Mesendoderm (in vitro differentiated cells): ENCODE results near the gene RASSF3. TPM values are rescaled to one million over a fixed set of nuclear protein-coding genes. Genes with fewer than 3 reads are reported as not detected.

Experiments used
- DNase-seq: peaks from one replicate; pipeline ENCODE4 v3.0.0; 2013
- H2AK5ac ChIP-seq: 2 replicates; pipeline ENCODE4 v1.6.1; 2013; ENCODE audit warnings: low read length, inconsistent platforms
- H2BK120ac ChIP-seq: 2 replicates; pipeline ENCODE4 v1.6.1; 2013; ENCODE audit warnings: low read depth, mild to moderate bottlenecking, low read length, moderate library complexity, mixed read lengths
- H2BK15ac ChIP-seq: replicated peaks from 2 replicates; pipeline ENCODE4 v1.6.1; 2013; ENCODE audit warnings: low read depth, mild to moderate bottlenecking, moderate library complexity
- H2BK5ac ChIP-seq: 2 replicates; pipeline ENCODE4 v1.6.1; 2013; ENCODE audit warnings: low read length, inconsistent platforms
- H3K18ac ChIP-seq: 2 replicates; pipeline ENCODE4 v1.6.1; 2013; ENCODE audit warnings: mild to moderate bottlenecking, low read length, mixed read lengths
- H3K23ac ChIP-seq: one replicate; pipeline ENCODE4 v1.6.1; 2013; ENCODE audit warnings: low read length
- H3K27ac ChIP-seq: 2 replicates; pipeline ENCODE4 v1.5.1; 2013; ENCODE audit warnings: low read depth, mild to moderate bottlenecking, inconsistent platforms, low read length, moderate library complexity
- H3K27me3 ChIP-seq: 2 replicates; pipeline ENCODE4 v1.6.1; 2013; ENCODE audit warnings: low read length, control low read depth, mild to moderate bottlenecking, inconsistent platforms; ENCODE audit not compliant: insufficient read depth, poor library complexity
- H3K36me3 ChIP-seq: 2 replicates; pipeline ENCODE4 v1.6.1; 2013; ENCODE audit warnings: low read length, inconsistent platforms; ENCODE audit not compliant: control insufficient read depth, insufficient read depth
- H3K4ac ChIP-seq: one replicate; pipeline ENCODE4 v1.6.1; 2013; ENCODE audit warnings: low read depth, mild to moderate bottlenecking, low read length, moderate library complexity
- H3K4me1 ChIP-seq: 2 replicates; pipeline ENCODE4 v1.6.1; 2013; ENCODE audit warnings: low read depth, low read length, inconsistent platforms; ENCODE audit not compliant: control insufficient read depth
- H3K4me2 ChIP-seq: 2 replicates; pipeline ENCODE4 v1.6.1; 2013; ENCODE audit warnings: low read length
- H3K4me3 ChIP-seq: 2 replicates; pipeline ENCODE4 v1.5.1; 2013; ENCODE audit warnings: mild to moderate bottlenecking, low read length
- H3K56ac ChIP-seq: one replicate; pipeline ENCODE4 v1.6.1; 2013; ENCODE audit warnings: low read length
- H3K79me1 ChIP-seq: 2 replicates; pipeline ENCODE4 v1.6.1; 2013; ENCODE audit warnings: low read length, inconsistent platforms
- H3K79me2 ChIP-seq: 2 replicates; pipeline ENCODE4 v1.6.1; 2013; ENCODE audit warnings: mild to moderate bottlenecking, low read length; ENCODE audit not compliant: control insufficient read depth, insufficient read depth
- H3K9ac ChIP-seq: 2 replicates; pipeline ENCODE4 v1.6.1; 2013; ENCODE audit warnings: low read length, inconsistent platforms
- H4K5ac ChIP-seq: one replicate; pipeline ENCODE4 v1.6.1; 2013; ENCODE audit warnings: low read length
- H4K8ac ChIP-seq: one replicate; pipeline ENCODE4 v1.6.1; 2013; ENCODE audit warnings: low read depth, mild to moderate bottlenecking, control low read depth, low read length, moderate library complexity
- WGBS: extraction: QIAGEN DNeasy Blood & Tissue Kit; methylation state at CpG from one replicate; pipeline ENCODE4 v1.1.7; 2013; ENCODE audit warnings: low lambda C conversion rate, missing lambda C conversion rate; ENCODE audit not compliant: insufficient coverage; ENCODE audit errors: extremely low coverage; 5-methylcytosine and 5-hydroxymethylcytosine counted together
- polyA plus RNA-seq, 2 experiments: library from polyadenylated mRNA; stranded (reverse); fragments of 200-250 nt; gene quantifications; one replicate each; pipeline ENCODE4 v1.2.3, GENCODE V29; 2013

Gene RASSF3, protein sequence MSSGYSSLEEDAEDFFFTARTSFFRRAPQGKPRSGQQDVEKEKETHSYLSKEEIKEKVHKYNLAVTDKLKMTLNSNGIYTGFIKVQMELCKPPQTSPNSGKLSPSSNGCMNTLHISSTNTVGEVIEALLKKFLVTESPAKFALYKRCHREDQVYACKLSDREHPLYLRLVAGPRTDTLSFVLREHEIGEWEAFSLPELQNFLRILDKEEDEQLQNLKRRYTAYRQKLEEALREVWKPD
- 25.6 TPM for polyA plus RNA-seq (2013, experiment 1 of 2)
- 25.2 TPM for polyA plus RNA-seq (2013, experiment 2 of 2)

DNA sequence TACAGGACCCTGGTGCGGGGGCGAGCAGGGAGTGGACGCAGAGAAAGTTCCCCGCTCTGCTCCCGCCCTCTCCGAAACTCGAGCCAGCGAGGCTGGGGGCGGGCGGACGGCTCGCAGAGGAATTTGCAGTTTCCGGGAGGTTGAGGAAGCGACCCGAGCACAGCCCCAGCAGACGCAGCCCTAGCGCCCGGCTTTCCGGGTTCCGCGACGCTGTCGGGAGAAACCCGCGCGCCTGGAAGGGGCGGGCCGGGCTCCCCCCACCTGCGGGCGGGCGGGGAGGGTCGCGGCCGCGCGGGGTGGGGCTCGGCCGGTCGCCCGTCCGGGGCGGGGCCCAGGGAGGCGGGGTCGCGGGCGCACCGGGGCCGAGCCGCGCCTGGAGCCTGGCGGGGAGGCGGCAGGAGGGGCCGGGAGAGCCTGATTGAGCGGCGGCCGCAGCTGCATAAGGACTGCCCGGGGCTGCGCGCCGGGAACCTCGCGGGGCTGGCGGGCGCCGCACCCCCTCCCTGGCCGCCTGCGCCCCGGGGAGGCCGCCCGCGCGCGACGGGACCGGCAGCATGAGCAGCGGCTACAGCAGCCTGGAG, at the start of gene RASSF3:
TSS of gene RASSF3 (plus strand) at position 417 of the 581 bp plus-strand sequence. CDS start at position 555, 138 bp downstream.
- Histone ChIP-seq H3K79me2 (peaks cover 31% of the 10 kb centered on the region), H2BK120ac (peak within 1 kb of the TSS; percentile 94), H3K27ac (peak within 1 kb of the TSS; percentile 99), H2AK5ac (no peak within 1 kb of the TSS), H2BK15ac (no peak within 1 kb of the TSS), H3K18ac (peak within 1 kb of the TSS; percentile 98), H4K8ac (peak within 1 kb of the TSS; percentile 78), H3K4me3 (peak within 1 kb of the TSS; percentile 78), H3K9ac (peak within 1 kb of the TSS; percentile 88), H3K23ac (peak within 1 kb of the TSS; percentile 53), H3K36me3 (no peaks in the 10 kb centered on the region), H3K4me2 (peak within 1 kb of the TSS; percentile 95), H2BK5ac (peak within 1 kb of the TSS; percentile 74), H3K4ac (peak within 1 kb of the TSS; percentile 93), H4K5ac (no peak within 1 kb of the TSS), H3K56ac (peak within 1 kb of the TSS; percentile 97), H3K27me3 (no peaks in the 10 kb centered on the region), H3K79me1 (peaks cover 5% of the 10 kb centered on the region), H3K4me1 (no peaks in the 10 kb centered on the region)
- DNase-seq = peak; percentile 90
- WGBS = no CpG with 5 or more reads among the region's 76 CpGs

DNA sequence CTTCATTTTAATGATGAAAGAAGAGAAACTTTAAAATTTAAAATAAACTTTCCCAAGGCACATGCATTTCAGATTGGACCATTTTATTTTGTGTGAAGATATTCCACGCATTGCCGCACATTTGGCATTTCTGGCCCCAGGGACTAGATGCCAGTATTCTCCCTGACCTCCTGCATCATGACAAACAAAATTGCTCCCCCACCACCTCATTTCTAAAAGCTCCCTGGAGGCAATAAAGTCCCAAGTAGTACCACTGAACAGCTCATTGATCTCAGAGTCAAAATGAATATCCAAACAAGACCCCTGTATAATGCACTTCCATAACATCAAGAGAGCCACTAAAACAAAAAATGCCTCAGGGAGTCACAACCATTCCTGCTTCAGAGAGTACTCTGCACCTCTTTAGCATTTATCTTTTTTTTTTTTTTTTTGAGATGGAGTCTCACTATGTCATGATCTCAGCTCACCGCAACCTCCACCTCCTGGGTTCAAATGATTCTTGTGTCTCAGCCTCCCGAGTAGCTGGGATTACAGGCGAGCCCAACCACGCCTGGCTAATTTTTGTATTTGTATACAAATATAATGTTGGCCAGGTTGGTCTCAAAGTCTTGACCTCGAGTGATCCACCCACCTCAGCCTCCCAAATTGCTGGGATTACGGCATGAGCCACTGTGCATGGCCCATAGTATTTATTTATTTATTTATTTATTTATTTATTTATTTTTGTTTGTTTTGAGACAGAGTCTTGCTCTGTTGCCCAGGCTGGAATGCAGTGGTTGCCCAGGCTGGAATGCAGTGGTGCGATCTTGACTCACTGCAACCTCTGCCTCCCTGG, 48.8 kb upstream of the RASSF3 start:
- H3K36me3 ChIP-seq = no peaks in the 10 kb centered on the region
- no peaks in the 10 kb centered on the region for H3K79me1 ChIP-seq
- no peak overlapping the region for H3K4me3 ChIP-seq
- DNase-seq = no peak
- no peak overlapping the region for H4K5ac ChIP-seq
- no peak overlapping the region for H3K56ac ChIP-seq
- H3K79me2 ChIP-seq = no peaks in the 10 kb centered on the region
- no CpG with 5 or more reads among the region's 9 CpGs for WGBS
- H2BK120ac ChIP-seq = no peak overlapping the region
- H2BK15ac ChIP-seq = no peak overlapping the region
- no peak overlapping the region for H3K23ac ChIP-seq
- no peak overlapping the region for H3K9ac ChIP-seq
- H3K4me1 ChIP-seq = peaks cover under 1% of the 10 kb centered on the region
- H4K8ac ChIP-seq = no peak overlapping the region
- no peak overlapping the region for H3K4ac ChIP-seq
- H3K27me3 ChIP-seq = no peaks in the 10 kb centered on the region
- no peak overlapping the region for H3K18ac ChIP-seq
- no peak overlapping the region for H3K27ac ChIP-seq
- H2BK5ac ChIP-seq = no peak overlapping the region
- no peak overlapping the region for H2AK5ac ChIP-seq
- H3K4me2 ChIP-seq = no peak overlapping the region

DNA sequence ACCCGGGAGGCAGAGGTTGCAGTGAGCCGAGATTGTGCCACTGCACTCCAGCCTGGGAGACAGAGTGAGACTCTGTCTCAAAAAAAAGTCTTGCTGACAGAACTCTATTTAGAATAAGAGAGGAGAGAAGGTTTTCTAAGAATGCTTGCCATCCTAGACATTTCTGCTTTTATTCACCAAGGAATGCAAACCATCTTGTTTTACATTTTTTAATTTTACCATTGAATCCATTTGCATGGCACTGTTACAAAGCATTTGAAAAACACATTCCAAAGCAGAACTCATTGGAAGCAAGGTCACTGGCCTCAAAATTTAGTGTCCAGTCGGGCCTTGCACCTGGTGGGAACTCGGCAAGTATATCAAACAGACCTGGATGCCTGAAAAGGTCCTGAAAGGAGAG, 44.2 kb upstream of the RASSF3 start:
- Histone ChIP-seq H3K79me2 (no peaks in the 10 kb centered on the region), H2BK5ac (no peak overlapping the region), H4K5ac (no peak overlapping the region), H2BK120ac (no peak overlapping the region), H3K36me3 (no peaks in the 10 kb centered on the region), H3K23ac (no peak overlapping the region), H3K56ac (no peak overlapping the region), H3K79me1 (no peaks in the 10 kb centered on the region), H2BK15ac (no peak overlapping the region), H3K4ac (no peak overlapping the region), H3K27me3 (no peaks in the 10 kb centered on the region), H3K18ac (no peak overlapping the region), H3K4me1 (peaks cover 6% of the 10 kb centered on the region), H2AK5ac (no peak overlapping the region), H3K9ac (no peak overlapping the region), H3K27ac (no peak overlapping the region), H3K4me2 (no peak overlapping the region), H4K8ac (no peak overlapping the region), H3K4me3 (no peak overlapping the region)
- DNase-seq = no peak
- whole genome bisulfite sequencing = no CpG with 5 or more reads among the region's 4 CpGs

DNA sequence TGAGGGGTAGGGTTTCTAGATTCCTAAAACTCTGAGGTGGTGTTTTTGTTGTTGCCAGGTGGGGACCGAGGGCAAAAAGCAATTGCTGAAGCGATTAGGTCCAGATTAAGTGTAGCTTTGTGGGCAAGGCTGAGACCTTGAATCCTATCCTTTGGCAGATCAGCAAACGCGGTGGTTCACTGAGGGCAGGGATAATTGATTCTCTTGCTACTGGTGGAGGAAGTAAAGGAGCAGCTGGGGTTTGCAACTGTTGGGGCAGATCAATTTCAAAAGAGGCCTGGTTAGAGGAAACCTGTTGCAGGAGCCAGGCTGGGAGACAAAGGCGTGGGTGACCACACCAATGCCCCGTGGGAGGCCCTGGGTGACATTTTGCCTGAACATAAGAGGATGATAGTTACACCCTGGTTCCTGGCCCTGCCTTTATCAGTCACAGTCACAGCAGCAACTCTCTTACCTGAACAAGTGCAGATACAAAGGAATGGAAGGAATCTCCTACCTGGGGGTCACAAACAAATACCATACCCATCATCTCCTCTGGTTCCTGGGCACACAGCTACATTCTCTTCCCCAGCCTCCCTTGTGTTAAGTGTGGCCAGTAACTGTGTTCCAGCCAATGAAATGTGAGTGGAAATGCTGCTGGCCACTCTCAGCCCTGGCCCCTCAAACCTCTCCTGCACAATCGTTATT, 43.3 kb upstream of the RASSF3 start:
- DNase-seq = peak; percentile 54
- peak overlapping the region; percentile 1 for H3K56ac ChIP-seq
- no peak overlapping the region for H2BK120ac ChIP-seq
- no peaks in the 10 kb centered on the region for H3K79me2 ChIP-seq
- no peak overlapping the region for H4K5ac ChIP-seq
- no peak overlapping the region for H3K4ac ChIP-seq
- no peak overlapping the region for H4K8ac ChIP-seq
- no peak overlapping the region for H3K18ac ChIP-seq
- H3K4me2 ChIP-seq = no peak overlapping the region
- H2BK5ac ChIP-seq = no peak overlapping the region
- peaks cover 6% of the 10 kb centered on the region for H3K4me1 ChIP-seq
- no peaks in the 10 kb centered on the region for H3K79me1 ChIP-seq
- H3K27ac ChIP-seq = no peak overlapping the region
- no peaks in the 10 kb centered on the region for H3K27me3 ChIP-seq
- H3K23ac ChIP-seq = no peak overlapping the region
- H3K9ac ChIP-seq = no peak overlapping the region
- H3K4me3 ChIP-seq = no peak overlapping the region
- no peaks in the 10 kb centered on the region for H3K36me3 ChIP-seq
- H2BK15ac ChIP-seq = no peak overlapping the region
- WGBS = no CpG with 5 or more reads among the region's 7 CpGs
- H2AK5ac ChIP-seq = no peak overlapping the region

DNA sequence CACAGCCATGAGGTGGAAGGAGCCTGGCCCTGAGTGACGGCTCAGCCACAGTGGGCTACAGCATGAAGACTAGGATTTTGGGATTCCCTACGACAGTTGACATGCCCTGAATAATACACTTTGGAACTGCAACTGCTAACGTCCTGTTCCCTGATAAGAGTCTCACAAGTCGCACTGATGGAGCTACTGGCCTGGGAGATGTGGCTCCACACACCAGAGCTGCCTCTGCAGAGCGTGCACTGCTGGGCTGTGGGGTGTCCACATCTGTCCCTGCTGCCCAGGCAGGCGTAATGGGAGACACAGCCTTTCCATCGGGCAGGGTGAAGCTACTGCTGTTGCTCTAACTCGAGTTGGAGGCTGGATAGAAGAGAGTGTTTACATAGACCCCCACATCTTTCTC, 42.7 kb upstream of the RASSF3 start:
- no peak overlapping the region for H3K23ac ChIP-seq
- no peak overlapping the region for H2BK15ac ChIP-seq
- no peaks in the 10 kb centered on the region for H3K79me2 ChIP-seq
- H4K5ac ChIP-seq = no peak overlapping the region
- H4K8ac ChIP-seq = no peak overlapping the region
- peaks cover 6% of the 10 kb centered on the region for H3K4me1 ChIP-seq
- no CpG with 5 or more reads among the region's 8 CpGs for WGBS
- no peak overlapping the region for H3K4me2 ChIP-seq
- H3K79me1 ChIP-seq = no peaks in the 10 kb centered on the region
- H3K27me3 ChIP-seq = no peaks in the 10 kb centered on the region
- no peak overlapping the region for H2BK5ac ChIP-seq
- H3K56ac ChIP-seq = no peak overlapping the region
- no peak overlapping the region for H3K4ac ChIP-seq
- H3K36me3 ChIP-seq = no peaks in the 10 kb centered on the region
- H3K18ac ChIP-seq = no peak overlapping the region
- no peak overlapping the region for H3K4me3 ChIP-seq
- no peak for DNase-seq
- H2AK5ac ChIP-seq = no peak overlapping the region
- H2BK120ac ChIP-seq = no peak overlapping the region
- H3K27ac ChIP-seq = no peak overlapping the region
- H3K9ac ChIP-seq = no peak overlapping the region
